Stimulated activated CD8-positive, alpha-beta memory T cell treated with anti-CD3 and anti-CD28 coated beads, Interleukin-12 subunit alpha, Interleukin-12 subunit beta, amount 100 ng/mL, for 4 hours (primary cell): ENCODE data around the gene RPLP2.

Experiments
- DNase-seq: peaks from one replicate; pipeline ENCODE4 v3.0.0-alpha.2; 2020; ENCODE audit warnings: low read depth

RPLP2 gene

GRCh38 chr11:809287-810039, at the start of gene RPLP2:
TSS of gene RPLP2 (plus strand) at chr11:809967. CDS start at chr11:810235, 268 bp downstream.
- peak; percentile 98 for DNase-seq

DNA sequence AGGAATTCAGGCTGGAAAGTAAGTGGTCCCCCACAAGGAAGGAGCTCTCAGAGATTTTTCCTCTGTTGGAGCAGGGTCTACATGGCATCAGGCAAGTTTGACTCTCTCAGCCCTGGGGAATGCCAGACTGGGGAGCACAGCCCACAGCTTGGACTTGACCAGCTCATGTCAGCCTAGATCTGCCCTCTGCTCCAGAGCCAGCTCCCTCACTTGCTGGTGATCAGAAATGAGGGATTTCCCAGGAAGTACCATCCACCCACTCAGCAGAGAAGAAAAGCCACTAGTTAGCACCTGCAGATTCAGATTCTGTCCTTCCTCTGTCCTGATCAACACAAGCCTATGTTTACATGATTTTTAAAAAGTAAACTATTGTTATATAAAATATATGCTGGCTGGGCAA, 49.5 kb upstream of the RPLP2 start:
- DNase-seq: no peak

- DNase-seq: no peak
Measured at GRCh38 chr11:761526-762108, 48.1 kb upstream of the RPLP2 start.

DNA sequence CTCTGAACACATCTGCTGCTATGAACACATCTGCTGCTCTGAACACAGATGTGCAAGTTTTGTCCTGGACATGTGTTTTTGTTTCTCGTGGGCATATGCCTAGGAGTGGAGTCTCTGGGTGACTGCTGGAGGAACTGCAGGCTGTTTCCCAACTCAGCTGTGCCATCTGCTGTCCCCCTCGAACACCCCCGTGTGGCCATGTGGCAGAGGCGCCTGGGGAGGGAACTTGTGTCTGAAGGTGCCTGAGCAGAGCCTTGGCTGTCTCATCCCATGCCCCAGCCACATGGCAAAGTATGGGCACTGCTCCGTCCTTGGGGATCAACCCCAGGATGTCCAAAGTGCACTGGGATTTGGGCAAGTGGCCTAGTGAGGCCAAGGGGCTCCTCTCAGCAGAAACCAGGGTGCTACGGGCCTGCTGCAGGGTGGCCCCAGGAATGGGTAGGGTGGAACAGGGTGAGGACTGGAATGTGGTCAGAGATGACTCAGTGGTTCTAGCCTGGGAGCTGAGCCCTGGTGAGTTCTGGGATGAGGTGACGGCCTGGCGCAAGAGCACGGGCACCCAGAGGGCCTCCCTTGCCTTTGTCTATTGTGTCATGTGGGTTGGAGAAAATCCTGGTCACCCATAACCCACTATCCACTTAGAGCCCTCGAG, 47.2 kb upstream of the RPLP2 start:
- no peak for DNase-seq

- DNase-seq: no peak
Measured at GRCh38 chr11:763073-763463, 46.7 kb upstream of the RPLP2 start.

GRCh38 chr11:763549-764321, 46.0 kb upstream of the RPLP2 start:
- no peak for DNase-seq

DNA sequence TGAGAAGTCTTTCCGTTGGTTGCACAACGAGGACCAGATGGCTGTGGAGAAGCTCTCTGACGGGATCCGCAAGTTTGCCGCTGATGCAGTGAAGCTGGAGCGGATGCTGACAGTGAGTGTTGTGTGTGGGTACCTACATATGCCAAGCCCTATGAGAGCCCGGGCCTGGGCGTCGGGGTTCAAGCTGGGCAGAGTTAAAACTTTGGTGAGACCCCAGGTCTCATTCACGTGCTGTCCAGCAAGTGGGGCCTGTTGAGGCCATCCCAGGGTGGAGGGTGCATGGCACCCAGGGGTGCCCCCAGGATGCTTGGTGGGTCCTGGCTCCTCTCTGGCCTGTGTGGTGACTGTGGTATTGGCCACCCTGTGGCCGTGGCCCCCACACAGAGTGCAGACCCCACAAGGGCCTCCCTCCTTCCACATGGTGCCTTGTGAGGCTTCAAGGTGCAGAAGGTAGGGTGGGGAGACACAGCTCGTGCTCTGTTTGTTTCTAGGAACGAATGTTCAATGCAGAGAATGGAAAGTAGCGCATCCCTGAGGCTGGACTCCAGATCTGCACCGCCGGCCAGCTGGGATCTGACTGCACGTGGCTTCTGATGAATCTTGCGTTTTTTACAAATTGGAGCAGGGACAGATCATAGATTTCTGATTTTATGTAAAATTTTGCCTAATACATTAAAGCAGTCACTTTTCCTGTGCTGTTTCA, 45.3 kb upstream of the RPLP2 start:
- no peak for DNase-seq

DNA sequence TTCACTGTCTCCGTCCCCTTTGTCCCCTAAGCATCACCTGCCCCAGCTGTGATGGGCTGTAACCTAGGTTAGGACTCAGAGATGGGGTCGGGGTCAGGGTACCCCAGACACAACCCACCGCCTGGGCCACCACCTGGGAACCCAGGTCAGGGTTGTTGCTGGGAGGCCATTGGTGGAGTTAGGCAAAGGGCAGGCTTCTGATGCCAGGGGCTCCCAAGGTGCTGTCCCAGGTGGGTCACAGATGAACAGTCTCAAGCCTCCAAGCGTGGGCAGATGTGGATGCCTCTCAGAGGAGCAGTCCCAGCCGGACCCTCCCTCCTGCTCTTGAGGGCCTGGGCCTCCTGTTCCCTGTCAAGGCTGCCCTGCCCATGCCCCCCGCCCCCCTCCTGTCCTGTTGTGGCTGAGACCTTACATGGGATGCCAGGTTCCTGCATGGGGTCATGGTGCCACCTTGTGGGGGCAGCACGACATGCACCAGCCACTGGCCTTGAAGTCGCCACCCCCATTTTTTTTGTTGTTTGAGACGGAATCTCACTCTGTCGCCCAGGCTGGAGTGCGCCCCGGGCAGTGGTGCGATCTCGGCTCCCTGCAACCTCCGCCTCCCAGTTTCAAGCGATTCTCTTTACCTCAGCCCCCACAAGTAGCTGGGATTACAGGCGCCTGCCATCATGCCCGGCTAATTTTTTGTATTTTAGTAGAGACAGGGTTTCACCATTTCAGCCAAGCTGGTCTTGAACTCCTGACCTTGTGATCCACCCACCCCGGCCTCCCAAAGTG, 44.6 kb upstream of the RPLP2 start:
- DNase-seq: peak; percentile 32

DNA sequence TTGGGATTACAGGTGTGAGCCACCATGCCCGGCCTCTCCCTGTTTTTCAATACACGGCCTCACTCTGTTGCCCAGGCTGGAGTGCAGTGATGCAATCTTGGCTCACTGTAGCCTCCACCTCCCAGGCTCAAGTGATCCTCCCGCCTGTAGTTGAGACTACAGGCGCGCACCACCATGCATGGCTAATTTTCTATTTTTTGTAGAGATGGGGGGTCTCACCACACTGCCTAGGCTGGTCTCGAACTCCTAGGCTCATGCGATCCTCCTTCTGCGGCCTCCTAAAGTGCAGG, 44.0 kb upstream of the RPLP2 start:
- no peak for DNase-seq

GRCh38 chr11:766106-766935, 43.4 kb upstream of the RPLP2 start:
- no peak for DNase-seq

DNA sequence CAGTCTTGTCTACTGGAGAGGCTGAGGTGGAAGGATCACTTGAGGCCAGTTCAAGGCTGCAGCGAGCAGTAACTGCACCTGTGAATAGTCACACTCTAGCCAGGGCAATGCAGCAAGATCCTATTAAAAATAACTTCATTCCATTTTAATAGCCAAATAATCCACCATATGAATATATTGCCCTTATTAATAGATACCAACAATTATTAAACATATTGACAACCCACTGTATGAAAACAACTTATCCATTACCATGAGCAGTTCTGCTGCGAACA, 42.9 kb upstream of the RPLP2 start:
- no peak for DNase-seq

DNA sequence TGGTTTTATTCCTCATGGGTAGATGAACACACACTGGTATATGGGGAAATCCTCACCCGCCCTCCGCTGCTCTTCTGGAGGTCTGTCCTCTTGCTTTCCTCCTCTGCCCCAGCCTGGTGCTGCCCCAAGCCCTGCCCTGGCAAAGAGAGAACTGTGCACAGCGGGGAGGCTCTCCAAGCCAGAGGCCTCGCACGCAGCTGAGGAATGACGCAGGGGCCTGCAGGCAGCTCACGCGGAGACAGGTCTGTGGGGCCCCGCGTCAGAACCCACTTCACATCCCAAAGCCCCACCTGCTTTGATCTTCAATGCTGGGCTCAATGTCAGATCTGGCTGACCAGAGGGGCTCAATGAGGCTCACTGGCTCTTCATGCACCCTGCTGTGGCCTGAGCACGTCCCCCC, 42.5 kb upstream of the RPLP2 start:
- no peak for DNase-seq

GRCh38 chr11:769887-770641, 39.7 kb upstream of the RPLP2 start:
- no peak for DNase-seq

DNA sequence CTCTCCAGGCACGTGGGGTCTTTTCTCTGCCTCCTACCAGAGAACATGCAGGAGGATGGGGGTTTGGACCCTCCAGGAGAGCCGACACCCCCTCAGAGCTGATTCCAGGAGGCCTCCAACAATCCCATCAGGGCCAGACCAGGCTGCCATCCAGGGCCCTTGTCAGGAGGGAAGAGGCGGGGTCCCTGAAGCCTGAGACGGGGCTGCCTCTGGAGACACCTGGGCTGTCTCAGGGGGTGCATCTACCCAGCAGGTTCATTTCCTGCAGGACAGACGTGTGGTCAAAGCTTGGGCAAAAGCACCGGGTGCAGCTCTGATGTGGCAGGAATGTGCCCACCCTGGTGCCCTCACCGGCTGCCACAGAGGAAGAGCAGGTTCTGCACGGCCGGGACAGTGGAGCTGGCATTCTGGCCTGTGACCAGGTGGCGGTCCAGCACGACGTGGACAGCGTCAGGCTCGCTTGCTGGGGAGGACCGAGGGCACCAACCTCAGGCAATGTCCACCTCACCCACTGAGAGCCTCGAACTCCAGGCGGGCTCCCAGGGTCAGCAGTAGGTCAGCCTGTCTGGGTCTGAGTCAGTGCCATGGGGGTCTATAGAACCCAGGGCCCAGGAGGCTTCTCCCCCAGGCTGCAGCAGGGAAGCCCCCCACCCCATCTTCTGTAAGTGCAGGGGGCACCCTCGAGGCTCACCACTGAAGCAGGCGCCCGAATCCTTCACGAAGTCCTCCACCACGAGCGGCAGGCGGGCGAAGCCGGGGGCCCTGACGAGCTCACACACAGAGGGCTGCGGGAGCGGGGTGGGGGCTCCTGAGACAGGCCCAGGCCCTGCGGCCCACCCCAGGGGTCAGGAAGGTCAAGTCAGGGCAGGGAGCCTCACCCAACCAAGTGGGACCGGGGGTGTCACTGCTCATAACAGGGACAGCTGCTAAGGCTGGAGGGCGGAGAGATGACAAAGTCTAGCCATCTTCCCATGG, 38.8 kb upstream of the RPLP2 start:
- no peak for DNase-seq

DNA sequence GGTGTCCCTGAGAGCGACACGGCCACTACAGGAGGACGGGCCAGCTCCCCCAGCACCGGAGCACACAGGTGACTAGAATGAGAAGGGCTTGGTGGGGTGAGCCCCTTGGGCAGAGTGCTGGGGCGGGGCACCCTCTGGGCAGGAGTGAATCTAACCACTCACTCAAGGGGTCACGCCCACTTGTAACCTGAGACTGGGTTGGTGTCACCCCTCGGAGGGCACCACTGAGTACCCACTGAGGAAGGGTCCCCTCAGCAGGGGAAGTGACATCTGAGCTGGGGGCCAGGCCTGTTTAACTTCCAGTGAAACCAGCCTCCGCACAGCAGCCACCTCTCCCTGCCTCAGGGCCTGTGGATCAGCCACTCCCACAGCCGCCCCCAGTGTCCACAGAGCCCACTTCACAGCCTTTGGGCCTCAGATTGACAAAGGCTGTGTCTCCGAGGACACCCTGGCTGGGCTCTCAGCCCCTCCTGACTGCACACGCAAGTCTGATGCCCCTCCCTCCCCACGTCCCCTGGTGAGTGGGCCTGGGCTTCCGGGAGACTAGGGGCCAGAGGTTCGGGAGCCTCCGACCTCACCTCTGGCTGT, 38.1 kb upstream of the RPLP2 start:
- no peak for DNase-seq

DNA sequence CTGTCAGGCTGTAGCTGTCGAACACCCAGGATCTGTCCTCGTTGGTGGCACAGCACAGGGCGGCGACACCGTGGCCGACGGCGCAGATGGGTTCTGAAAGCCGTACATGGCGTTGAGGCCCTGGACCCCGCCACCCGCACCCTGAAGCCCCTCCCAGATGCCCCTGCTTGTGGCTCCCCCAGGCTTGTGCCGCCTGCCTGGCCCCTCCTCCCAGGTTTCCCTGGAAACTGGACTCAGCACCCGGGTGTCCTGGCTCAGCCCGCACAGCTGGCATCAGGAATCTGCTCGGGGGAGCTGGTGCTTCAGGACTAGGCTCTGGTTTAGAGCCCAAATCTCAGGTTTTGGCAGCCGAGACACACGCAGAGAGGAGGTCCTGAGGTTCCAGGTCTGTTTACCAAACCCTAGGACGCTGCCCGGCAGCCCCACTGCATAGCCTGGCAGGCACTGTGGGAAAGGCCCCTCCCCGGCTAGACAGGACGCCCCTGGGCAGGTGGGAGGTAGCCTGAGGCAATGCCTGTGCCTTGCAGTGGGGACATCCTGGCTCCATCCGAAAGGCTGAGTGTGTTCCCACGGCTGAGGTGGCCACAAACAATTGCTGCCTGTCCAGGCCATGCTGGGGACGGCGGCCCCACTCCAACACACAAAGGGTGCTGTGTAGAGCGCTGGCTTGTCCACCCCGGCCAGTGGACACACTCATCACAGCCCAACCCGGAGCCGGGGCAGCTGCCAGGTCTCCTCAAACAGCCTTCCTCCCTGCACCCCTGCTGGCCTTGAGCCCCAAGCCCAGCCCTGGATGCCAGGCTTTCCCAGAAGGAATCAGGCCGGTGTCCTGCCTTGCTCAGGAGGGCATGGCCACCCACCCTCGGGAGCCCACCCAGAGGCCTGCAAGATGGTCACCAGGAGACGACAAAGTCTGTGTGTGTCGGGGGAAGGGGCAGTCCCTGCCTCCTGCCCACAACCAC, 37.1 kb upstream of the RPLP2 start:
- no peak for DNase-seq

- no peak for DNase-seq
Measured at GRCh38 chr11:773425-773824, 36.3 kb upstream of the RPLP2 start.
